ENCODE measurements around the gene GMNC.

DNA sequence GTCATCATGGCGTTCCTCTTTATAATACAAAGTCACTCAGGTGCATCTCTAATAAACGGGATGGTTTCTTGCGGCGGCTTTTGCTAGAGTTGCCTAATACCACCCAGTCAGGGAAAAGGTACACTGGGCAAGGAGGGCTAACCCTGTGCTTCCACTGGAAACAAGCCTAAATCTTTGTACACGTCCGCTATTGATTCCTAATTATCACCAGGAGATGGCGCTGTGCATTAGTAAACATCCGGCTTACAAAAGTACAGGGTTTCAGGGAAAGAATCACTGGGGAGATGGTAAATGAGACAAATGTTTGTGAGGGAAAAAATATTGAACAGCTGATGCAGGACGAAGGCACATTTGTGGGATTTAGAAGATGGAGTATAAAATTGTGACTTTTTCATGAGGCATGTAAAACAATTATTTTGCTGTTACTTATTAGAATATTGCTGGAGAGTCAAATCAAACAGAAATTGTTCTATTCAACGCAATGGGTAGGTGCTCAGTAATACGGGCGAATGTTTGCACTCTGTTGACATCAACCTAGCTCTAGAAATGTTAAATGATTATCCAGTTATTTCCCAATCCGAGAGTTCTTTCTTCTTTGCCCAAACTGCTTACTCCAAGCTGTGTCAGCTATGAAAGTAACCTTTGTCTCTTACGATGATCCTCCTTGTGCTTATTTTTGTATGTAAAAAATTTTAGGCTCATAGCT lies 50.6 kb downstream of the GMNC start:
- TF ChIP-seq, protein P1, sequence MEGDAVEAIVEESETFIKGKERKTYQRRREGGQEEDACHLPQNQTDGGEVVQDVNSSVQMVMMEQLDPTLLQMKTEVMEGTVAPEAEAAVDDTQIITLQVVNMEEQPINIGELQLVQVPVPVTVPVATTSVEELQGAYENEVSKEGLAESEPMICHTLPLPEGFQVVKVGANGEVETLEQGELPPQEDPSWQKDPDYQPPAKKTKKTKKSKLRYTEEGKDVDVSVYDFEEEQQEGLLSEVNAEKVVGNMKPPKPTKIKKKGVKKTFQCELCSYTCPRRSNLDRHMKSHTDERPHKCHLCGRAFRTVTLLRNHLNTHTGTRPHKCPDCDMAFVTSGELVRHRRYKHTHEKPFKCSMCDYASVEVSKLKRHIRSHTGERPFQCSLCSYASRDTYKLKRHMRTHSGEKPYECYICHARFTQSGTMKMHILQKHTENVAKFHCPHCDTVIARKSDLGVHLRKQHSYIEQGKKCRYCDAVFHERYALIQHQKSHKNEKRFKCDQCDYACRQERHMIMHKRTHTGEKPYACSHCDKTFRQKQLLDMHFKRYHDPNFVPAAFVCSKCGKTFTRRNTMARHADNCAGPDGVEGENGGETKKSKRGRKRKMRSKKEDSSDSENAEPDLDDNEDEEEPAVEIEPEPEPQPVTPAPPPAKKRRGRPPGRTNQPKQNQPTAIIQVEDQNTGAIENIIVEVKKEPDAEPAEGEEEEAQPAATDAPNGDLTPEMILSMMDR (conservative IDR thresholded peaks at IDR 0.05; ENCODE audit: low read length), result peak; percentile 93
- no peak for TF ChIP-seq EZH2phosphoT487 (IDR thresholded peaks at IDR 0.05; ENCODE audit: borderline replicate concordance, low read depth, low read length)
